AG04450 (cell line): ENCODE results near the gene FILIP1L. TPM values are rescaled to one million over a fixed set of nuclear protein-coding genes. Genes with fewer than 3 reads are reported as not detected.

Experiments used
- CTCF ChIA-PET: fragments of 300-600, 350-600 bp; formaldehyde crosslinking; extraction: SDS; loops from one replicate; lab custom pipeline; 2022; ENCODE audit warnings: antibody characterized with exemption, inconsistent platforms; lab: Charles Lee
- POLR2A ChIA-PET: fragments of 350-600 bp; formaldehyde crosslinking; extraction: SDS; loops from one replicate; lab custom pipeline; 2021; ENCODE audit warnings: antibody characterized with exemption, inconsistent platforms; lab: Yijun Ruan, JAX
- DNase-seq: peaks from one replicate; pipeline ENCODE4 v3.0.0-alpha.2; 2011; ENCODE audit warnings: low read depth, low spot score
- H3K27ac ChIP-seq: one replicate; pipeline ENCODE4 v1.5.1; 2012; ENCODE audit warnings: low read depth, low read length, control low read depth
- H3K27me3 ChIP-seq: one replicate; pipeline ENCODE4 v1.6.0; 2012; ENCODE audit warnings: low read length; ENCODE audit not compliant: control insufficient read depth, insufficient read depth
- H3K4me3 ChIP-seq: 2 replicates; pipeline ENCODE4 v1.5.1; 2011; ENCODE audit warnings: mild to moderate bottlenecking, low read depth, low read length, control low read depth
- H3K9me3 ChIP-seq: 2 replicates; pipeline ENCODE4 v1.5.1; 2012; ENCODE audit warnings: low read length; ENCODE audit not compliant: control insufficient read depth, insufficient read depth
- CTCF ChIP-seq: IDR thresholded peaks from 2 replicates; pipeline ENCODE4 v1.5.1; 2011; ENCODE audit warnings: low read depth, low read length, control low read depth, inconsistent platforms
- polyA plus RNA-seq: library from polyadenylated mRNA; depleted of rRNA; stranded (reverse); fragments of >200 nt; gene quantifications from 2 replicates; pipeline ENCODE4 v1.2.3, GENCODE V29; 2011

Gene FILIP1L
- polyA plus RNA-seq, 1 experiment = 75.5 TPM

DNA sequence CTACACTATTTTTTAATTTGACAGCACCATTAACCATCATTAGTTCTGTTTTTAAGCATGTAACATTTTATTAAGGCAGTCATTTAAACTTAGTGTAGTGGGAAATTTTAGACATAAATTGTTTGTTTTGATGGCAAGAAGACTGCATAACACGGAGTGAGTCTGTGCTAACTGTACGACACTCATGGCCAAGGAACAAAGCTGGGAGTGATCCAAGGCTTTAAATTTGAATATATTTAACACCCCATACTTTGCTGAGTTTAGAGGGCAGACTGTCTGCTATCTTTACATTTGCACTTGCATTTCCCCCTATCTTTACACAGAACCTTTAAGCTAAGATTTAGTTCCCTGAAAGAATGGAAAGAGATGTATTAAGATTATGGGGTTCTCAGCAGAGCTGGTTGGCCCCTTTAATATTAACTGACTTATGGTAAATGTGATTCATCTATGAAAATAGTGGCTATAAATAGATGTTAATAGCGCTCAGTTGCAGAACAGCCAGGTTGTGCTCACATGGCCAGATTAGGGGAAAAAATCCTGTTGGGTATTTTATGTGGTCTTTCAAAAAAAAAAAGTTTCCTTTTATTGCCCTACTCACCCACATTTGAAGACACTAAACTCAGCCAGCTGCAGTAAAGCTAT, 175.9 kb downstream of the FILIP1L start:
- ChIA-PET CTCF (interaction anchor here (0.6 kb wide), 1 partner anchor 137 kb away, joined by 3 read pairs; no protein-coding TSS in a partner anchor), POLR2A (interaction anchor here (0.9 kb wide), 1 partner anchor 394 kb away, joined by 3 read pairs; no protein-coding TSS in a partner anchor)
- TF ChIP-seq CTCF = no peak
- DNase-seq = no peak
- Histone ChIP-seq H3K27ac (no peak overlapping the region), H3K9me3 (no peaks in the 10 kb centered on the region), H3K27me3 (no peaks in the 10 kb centered on the region), H3K4me3 (no peak overlapping the region)

DNA sequence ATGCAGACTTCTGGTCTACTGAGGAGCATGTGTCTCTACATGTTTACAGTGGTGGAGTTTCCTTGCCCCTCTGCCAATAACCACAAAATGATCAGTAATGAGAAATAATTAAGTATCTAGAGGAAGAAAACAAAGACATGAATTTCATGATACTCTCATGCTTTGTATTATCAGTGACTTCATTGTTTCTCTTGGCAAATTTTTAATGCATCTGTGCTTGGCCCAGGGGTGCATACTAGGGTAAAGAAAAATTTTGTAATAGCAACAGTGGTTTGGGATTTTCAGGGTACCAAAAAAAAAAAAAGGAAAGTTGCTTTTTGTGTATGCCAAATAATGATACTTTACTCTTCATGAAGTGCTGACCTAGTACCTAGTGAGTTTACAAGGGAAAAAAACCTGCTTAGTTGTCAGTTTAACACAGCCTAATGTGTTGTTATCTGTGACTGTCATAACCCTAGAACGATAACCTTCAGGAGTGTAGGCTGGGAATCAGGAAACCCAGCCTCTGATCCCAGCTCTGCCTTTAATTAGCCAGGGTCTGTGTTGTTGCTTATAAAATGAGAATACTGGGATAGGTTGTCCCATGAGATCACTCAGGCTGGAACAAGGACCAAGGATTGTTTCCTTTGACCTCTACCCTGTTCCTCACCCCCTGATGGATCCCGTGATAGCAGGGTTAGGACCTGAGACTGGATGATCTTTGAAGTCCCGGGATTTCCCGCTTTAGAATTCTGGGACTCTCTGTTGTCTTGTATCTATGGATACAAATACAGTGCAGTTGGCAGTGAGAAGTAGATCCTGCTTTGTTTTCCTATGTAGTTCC, 179.1 kb downstream of the FILIP1L start:
- ChIA-PET POLR2A (no interaction called here), CTCF (no interaction called here)
- no peak overlapping the region for H3K27ac ChIP-seq
- no peak overlapping the region for H3K4me3 ChIP-seq
- no peaks in the 10 kb centered on the region for H3K9me3 ChIP-seq
- no peak for DNase-seq
- H3K27me3 ChIP-seq = no peaks in the 10 kb centered on the region
- no peak for TF ChIP-seq CTCF

DNA sequence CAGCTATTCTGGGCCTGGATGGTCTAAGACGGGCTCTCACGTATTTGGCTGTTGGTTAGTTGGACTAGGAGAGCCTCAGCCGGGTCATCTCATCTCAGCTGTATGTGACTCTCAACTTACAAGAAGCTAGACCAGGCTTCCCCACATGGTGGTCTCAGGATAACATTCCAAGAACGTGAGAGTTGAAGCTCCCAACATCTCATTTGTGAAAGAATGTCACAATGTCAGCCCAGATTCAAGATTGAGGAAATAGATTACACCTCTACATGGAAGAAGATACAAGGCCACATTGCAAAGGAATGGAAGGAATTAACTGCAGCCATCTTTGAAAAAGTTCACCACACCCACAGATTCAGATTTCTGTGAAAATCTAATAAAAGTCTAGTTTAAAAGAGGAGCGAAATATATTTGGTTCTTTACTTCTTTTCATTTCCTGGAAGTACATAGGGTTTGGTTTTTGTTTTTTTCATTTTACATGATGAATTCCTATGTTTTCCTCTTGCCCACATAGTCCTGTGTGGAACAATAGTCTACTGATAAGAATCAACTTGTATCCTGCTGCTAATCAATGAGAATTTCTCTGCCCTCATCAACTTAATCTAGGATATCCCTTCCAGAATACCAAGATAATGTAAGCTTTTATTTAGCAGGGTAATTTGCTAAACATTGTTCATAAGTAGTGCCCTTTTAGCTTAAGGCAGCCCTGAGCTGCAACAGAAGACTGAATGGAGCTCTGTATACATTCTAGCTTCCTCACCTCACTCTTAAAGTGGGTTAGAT, 180.1 kb downstream of the FILIP1L start:
- H3K27me3 ChIP-seq = no peaks in the 10 kb centered on the region
- no peaks in the 10 kb centered on the region for H3K9me3 ChIP-seq
- no peak for TF ChIP-seq CTCF
- no peak overlapping the region for H3K27ac ChIP-seq
- CTCF ChIA-PET = no interaction called here
- DNase-seq = no peak
- POLR2A ChIA-PET = no interaction called here
- no peak overlapping the region for H3K4me3 ChIP-seq

- Histone ChIP-seq H3K9me3 (no peaks in the 10 kb centered on the region), H3K27me3 (no peaks in the 10 kb centered on the region), H3K4me3 (no peak overlapping the region), H3K27ac (no peak overlapping the region)
- no peak for DNase-seq
- ChIA-PET CTCF (no interaction called here), POLR2A (no interaction called here)
- TF ChIP-seq CTCF = no peak
These were observed 183.2 kb downstream of the FILIP1L start for GRCh38 chr3:99931059-99931458.
